Liver (tissue), 9 donors: ENCODE results near the gene CBLC. TPM values are rescaled to one million over a fixed set of nuclear protein-coding genes. Genes with fewer than 3 reads are reported as not detected.

Experiments used
- DNase-seq: peaks from one replicate; pipeline ENCODE4 v3.0.0-alpha.2; 2017; ENCODE audit warnings: low spot score
- H3K27ac ChIP-seq, 2 donors: one replicate each; pipeline ENCODE4 v1.7.0; 2013; ENCODE audit warnings: inconsistent platforms in 2 of 2, low read length in 2 of 2, control low read depth in 1 of 2, low read depth in 1 of 2, mild to moderate bottlenecking in 1 of 2
- H3K27me3 ChIP-seq, 4 donors: one replicate each; pipeline versions ENCODE4 v1.6.1 to v1.7.0; 2013; ENCODE audit warnings: low read length in 3 of 4, inconsistent platforms in 1 of 4, mild to moderate bottlenecking in 1 of 4, moderate library complexity in 1 of 4; ENCODE audit not compliant: control insufficient read depth in 4 of 4, insufficient read depth in 4 of 4
- H3K36me3 ChIP-seq, 4 donors: one replicate each; pipeline versions ENCODE4 v1.6.1 to v1.7.0; 2013; ENCODE audit warnings: low read length in 3 of 4, mild to moderate bottlenecking in 3 of 4, low read depth in 1 of 4, moderate library complexity in 1 of 4; ENCODE audit not compliant: control insufficient read depth in 4 of 4, insufficient read depth in 3 of 4
- H3K4me1 ChIP-seq, 4 donors: one replicate each; pipeline versions ENCODE4 v1.6.1 to v1.7.0; 2013; ENCODE audit warnings: low read length in 3 of 4, mild to moderate bottlenecking in 3 of 4, moderate library complexity in 1 of 4; ENCODE audit not compliant: control insufficient read depth in 4 of 4, insufficient read depth in 4 of 4
- H3K4me3 ChIP-seq, 3 donors: one replicate each; pipeline versions ENCODE4 v1.6.1 to v1.7.0; 2013; ENCODE audit warnings: low read length in 3 of 3, control low read depth in 1 of 3, low read depth in 1 of 3, mild to moderate bottlenecking in 1 of 3
- H3K9ac ChIP-seq, 2 donors: one replicate each; pipeline ENCODE4 v1.7.0; 2013; ENCODE audit warnings: low read length in 2 of 2, mild to moderate bottlenecking in 2 of 2, moderate library complexity in 2 of 2, control low read depth in 1 of 2, low read depth in 1 of 2
- H3K9me3 ChIP-seq, 4 donors: one replicate each; pipeline versions ENCODE4 v1.6.1 to v1.7.0; 2013; ENCODE audit warnings: low read length in 3 of 4; ENCODE audit not compliant: control insufficient read depth in 4 of 4
- EGR1 ChIP-seq, 2 donors: IDR thresholded peaks; 2 replicates each; pipeline ENCODE4 v1.6.1; 2016 to 2018; ENCODE audit warnings: antibody characterized with exemption in 2 of 2, low read depth in 2 of 2
- FOXA1 ChIP-seq: IDR thresholded peaks from 2 replicates; pipeline ENCODE4 v1.6.1; 2016; ENCODE audit warnings: antibody characterized with exemption
- GABPA ChIP-seq, 2 donors: IDR thresholded peaks in 1 of 2; conservative IDR thresholded peaks in 1 of 2; 2 replicates each; pipeline ENCODE4 v1.6.1; 2016; ENCODE audit warnings: antibody characterized with exemption in 2 of 2, mild to moderate bottlenecking in 1 of 2, moderate library complexity in 1 of 2
- HNF4A ChIP-seq, 2 donors: conservative IDR thresholded peaks; 2 replicates each; pipeline ENCODE4 v1.6.1; 2016; ENCODE audit warnings: antibody characterized with exemption in 2 of 2, mild to moderate bottlenecking in 2 of 2
- JUND ChIP-seq, 2 donors: IDR thresholded peaks; 2 replicates each; pipeline ENCODE4 v1.6.1; 2016; ENCODE audit warnings: antibody characterized with exemption in 2 of 2
- MAX ChIP-seq: IDR thresholded peaks from 2 replicates; pipeline ENCODE4 v1.6.1; 2016; ENCODE audit warnings: antibody characterized with exemption
- NR2F2 ChIP-seq: IDR thresholded peaks from 2 replicates; pipeline ENCODE4 v1.6.1; 2016; ENCODE audit warnings: antibody characterized with exemption
- RAD21 ChIP-seq, 2 donors: IDR thresholded peaks; 2 replicates each; pipeline ENCODE4 v1.6.1; 2016; ENCODE audit warnings: antibody characterized with exemption in 2 of 2, mild to moderate bottlenecking in 2 of 2
- RXRA ChIP-seq, 2 donors: IDR thresholded peaks; 2 replicates each; pipeline ENCODE4 v1.6.1; 2017 to 2018; ENCODE audit warnings: antibody characterized with exemption in 2 of 2, mild to moderate bottlenecking in 1 of 2
- SP1 ChIP-seq: IDR thresholded peaks from 2 replicates; pipeline ENCODE4 v1.6.1; 2018; ENCODE audit warnings: antibody characterized with exemption, mild to moderate bottlenecking
- TAF1 ChIP-seq: conservative IDR thresholded peaks from 2 replicates; pipeline ENCODE4 v1.6.1; 2016; ENCODE audit warnings: antibody characterized with exemption, mild to moderate bottlenecking
- WGBS: extraction: QIAGEN DNeasy Blood & Tissue Kit; methylation state at CpG from one replicate; pipeline ENCODE4 v1.1.7; 2013; 5-methylcytosine and 5-hydroxymethylcytosine counted together
- polyA plus RNA-seq, 2 donors: library from polyadenylated mRNA; stranded (reverse) in 1 of 2; unstranded in 1 of 2; fragments of 200-250 nt in 1 of 2; fragments of >200 nt in 1 of 2; fragmentation: Nextera tagmentation in 1 of 2; extraction: Ambion mirVana in 1 of 2; gene quantifications; one replicate each; pipeline versions ENCODE4 v1.2.1 to v1.2.3, GENCODE V29; 2013 to 2015
- total RNA-seq, 2 donors: library from RNA; depleted of rRNA; stranded (reverse); fragments of >200 nt; gene quantifications; one replicate each; pipeline ENCODE4 v1.2.3, GENCODE V29; 2014
- TF ChIP-seq, protein P1 (sequence below): IDR thresholded peaks from 2 replicates; pipeline ENCODE4 v1.6.1; 2016; ENCODE audit warnings: antibody characterized with exemption
- TF ChIP-seq, protein P2 (sequence below): fragments of 150-350 bp; IDR thresholded peaks from 2 replicates; pipeline ENCODE4 v1.5.1; 2017; ENCODE audit warnings: improper control_type of control experiment, low read depth, low read length; ENCODE audit not compliant: missing input control
- TF ChIP-seq, protein P3 (sequence below): IDR thresholded peaks from 2 replicates; pipeline ENCODE4 v1.6.1; 2016; ENCODE audit warnings: antibody characterized with exemption
- TF ChIP-seq, protein P4 (sequence below): IDR thresholded peaks from 2 replicates; pipeline ENCODE4 v1.6.1; 2016; ENCODE audit warnings: antibody characterized with exemption, mild to moderate bottlenecking
- donor health status: healthy.
- donor health status: healthy.
- donor health status: healthy.
- donor health status: healthy.
- donor health status: healthy.

CBLC gene
- total and polyA plus RNA-seq, 4 donors = 2.1 to 14.0 (median 8.8) TPM

- whole genome bisulfite sequencing = 85% methylated on average over 4 of the region's 4 CpGs
- TF ChIP-seq, protein P1, sequence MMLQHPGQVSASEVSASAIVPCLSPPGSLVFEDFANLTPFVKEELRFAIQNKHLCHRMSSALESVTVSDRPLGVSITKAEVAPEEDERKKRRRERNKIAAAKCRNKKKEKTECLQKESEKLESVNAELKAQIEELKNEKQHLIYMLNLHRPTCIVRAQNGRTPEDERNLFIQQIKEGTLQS = no peak
- TF ChIP-seq TAF1 = no peak
- TF ChIP-seq, protein P2, sequence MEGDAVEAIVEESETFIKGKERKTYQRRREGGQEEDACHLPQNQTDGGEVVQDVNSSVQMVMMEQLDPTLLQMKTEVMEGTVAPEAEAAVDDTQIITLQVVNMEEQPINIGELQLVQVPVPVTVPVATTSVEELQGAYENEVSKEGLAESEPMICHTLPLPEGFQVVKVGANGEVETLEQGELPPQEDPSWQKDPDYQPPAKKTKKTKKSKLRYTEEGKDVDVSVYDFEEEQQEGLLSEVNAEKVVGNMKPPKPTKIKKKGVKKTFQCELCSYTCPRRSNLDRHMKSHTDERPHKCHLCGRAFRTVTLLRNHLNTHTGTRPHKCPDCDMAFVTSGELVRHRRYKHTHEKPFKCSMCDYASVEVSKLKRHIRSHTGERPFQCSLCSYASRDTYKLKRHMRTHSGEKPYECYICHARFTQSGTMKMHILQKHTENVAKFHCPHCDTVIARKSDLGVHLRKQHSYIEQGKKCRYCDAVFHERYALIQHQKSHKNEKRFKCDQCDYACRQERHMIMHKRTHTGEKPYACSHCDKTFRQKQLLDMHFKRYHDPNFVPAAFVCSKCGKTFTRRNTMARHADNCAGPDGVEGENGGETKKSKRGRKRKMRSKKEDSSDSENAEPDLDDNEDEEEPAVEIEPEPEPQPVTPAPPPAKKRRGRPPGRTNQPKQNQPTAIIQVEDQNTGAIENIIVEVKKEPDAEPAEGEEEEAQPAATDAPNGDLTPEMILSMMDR = no peak
- Histone ChIP-seq H3K36me3 (peaks cover 0 to 9% (median 2%) of the 10 kb centered on the region in 4 donors), H3K4me3 (no peak overlapping the region), H3K4me1 (peaks cover 21 to 67% (median 44%) of the 10 kb centered on the region in 4 donors), H3K27ac (peak overlapping the region; percentile 94 to 99), H3K27me3 (no peaks in the 10 kb centered on the region), H3K9ac (no peak overlapping the region), H3K9me3 (no peaks in the 10 kb centered on the region)
- DNase-seq = no peak
Measured at GRCh38 chr19:44745887-44746600, 31.6 kb upstream of the CBLC start.

DNA sequence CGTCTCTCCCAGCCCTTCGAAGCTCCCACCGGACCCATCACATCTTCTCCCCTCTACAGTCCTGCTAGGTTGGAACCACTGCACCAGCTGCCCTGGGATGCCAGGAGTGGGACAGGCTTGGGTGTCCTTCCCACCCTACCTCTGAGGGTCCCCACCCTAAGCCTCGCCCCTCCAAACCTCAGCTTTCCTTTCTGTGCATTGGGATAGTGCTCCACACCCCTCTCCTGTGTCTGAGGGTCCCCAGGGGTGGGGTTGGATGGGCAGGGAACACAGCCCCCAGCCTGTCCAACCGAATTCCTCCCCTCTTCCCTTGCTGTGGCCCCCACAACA, 31.1 kb upstream of the CBLC start:
- no peak overlapping the region for H3K4me3 ChIP-seq

More for the DNA sequence above, 31.1 kb upstream of the CBLC start:
- Histone ChIP-seq H3K9me3 (no peaks in the 10 kb centered on the region), H3K27ac (peak overlapping the region; percentile 94 to 99), H3K27me3 (no peaks in the 10 kb centered on the region), H3K36me3 (peaks cover 0 to 11% (median 5%) of the 10 kb centered on the region in 4 donors), H3K9ac (no peak overlapping the region), H3K4me1 (peaks cover 25 to 67% (median 46%) of the 10 kb centered on the region in 4 donors)
- TF ChIP-seq, protein P2 = no peak
- TF ChIP-seq SP1 (no peak), JUND (IDR thresholded peaks at IDR 0.05) (no peak), MAX (no peak), RXRA (IDR thresholded peaks at IDR 0.05) (no peak), GABPA (IDR thresholded peaks at IDR 0.05 in 1 of 2, conservative IDR thresholded peaks at IDR 0.05 in 1 of 2) (no peak), NR2F2 (no peak), FOXA1 (no peak), RAD21 (IDR thresholded peaks at IDR 0.05) (no peak), HNF4A (conservative IDR thresholded peaks at IDR 0.05) (no peak), TAF1 (no peak), EGR1 (IDR thresholded peaks at IDR 0.05; ENCODE audit: low read depth in 2 of 2) (no peak)
- TF ChIP-seq, protein P1 = no peak
- TF ChIP-seq, protein P3, sequence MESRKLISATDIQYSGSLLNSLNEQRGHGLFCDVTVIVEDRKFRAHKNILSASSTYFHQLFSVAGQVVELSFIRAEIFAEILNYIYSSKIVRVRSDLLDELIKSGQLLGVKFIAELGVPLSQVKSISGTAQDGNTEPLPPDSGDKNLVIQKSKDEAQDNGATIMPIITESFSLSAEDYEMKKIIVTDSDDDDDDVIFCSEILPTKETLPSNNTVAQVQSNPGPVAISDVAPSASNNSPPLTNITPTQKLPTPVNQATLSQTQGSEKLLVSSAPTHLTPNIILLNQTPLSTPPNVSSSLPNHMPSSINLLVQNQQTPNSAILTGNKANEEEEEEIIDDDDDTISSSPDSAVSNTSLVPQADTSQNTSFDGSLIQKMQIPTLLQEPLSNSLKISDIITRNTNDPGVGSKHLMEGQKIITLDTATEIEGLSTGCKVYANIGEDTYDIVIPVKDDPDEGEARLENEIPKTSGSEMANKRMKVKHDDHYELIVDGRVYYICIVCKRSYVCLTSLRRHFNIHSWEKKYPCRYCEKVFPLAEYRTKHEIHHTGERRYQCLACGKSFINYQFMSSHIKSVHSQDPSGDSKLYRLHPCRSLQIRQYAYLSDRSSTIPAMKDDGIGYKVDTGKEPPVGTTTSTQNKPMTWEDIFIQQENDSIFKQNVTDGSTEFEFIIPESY = no peak
- TF ChIP-seq, protein P4, sequence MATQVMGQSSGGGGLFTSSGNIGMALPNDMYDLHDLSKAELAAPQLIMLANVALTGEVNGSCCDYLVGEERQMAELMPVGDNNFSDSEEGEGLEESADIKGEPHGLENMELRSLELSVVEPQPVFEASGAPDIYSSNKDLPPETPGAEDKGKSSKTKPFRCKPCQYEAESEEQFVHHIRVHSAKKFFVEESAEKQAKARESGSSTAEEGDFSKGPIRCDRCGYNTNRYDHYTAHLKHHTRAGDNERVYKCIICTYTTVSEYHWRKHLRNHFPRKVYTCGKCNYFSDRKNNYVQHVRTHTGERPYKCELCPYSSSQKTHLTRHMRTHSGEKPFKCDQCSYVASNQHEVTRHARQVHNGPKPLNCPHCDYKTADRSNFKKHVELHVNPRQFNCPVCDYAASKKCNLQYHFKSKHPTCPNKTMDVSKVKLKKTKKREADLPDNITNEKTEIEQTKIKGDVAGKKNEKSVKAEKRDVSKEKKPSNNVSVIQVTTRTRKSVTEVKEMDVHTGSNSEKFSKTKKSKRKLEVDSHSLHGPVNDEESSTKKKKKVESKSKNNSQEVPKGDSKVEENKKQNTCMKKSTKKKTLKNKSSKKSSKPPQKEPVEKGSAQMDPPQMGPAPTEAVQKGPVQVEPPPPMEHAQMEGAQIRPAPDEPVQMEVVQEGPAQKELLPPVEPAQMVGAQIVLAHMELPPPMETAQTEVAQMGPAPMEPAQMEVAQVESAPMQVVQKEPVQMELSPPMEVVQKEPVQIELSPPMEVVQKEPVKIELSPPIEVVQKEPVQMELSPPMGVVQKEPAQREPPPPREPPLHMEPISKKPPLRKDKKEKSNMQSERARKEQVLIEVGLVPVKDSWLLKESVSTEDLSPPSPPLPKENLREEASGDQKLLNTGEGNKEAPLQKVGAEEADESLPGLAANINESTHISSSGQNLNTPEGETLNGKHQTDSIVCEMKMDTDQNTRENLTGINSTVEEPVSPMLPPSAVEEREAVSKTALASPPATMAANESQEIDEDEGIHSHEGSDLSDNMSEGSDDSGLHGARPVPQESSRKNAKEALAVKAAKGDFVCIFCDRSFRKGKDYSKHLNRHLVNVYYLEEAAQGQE = no peak
- DNase-seq = no peak
- 84% methylated on average over 5 of the region's 5 CpGs for WGBS
